ENCODE measurements around the gene SYNPR. TPM values are rescaled to one million over a fixed set of nuclear protein-coding genes. Genes with fewer than 3 reads are reported as not detected.

SYNPR gene
- total and polyA plus RNA-seq, 2 donors from 2014 or later = not detected

DNA sequence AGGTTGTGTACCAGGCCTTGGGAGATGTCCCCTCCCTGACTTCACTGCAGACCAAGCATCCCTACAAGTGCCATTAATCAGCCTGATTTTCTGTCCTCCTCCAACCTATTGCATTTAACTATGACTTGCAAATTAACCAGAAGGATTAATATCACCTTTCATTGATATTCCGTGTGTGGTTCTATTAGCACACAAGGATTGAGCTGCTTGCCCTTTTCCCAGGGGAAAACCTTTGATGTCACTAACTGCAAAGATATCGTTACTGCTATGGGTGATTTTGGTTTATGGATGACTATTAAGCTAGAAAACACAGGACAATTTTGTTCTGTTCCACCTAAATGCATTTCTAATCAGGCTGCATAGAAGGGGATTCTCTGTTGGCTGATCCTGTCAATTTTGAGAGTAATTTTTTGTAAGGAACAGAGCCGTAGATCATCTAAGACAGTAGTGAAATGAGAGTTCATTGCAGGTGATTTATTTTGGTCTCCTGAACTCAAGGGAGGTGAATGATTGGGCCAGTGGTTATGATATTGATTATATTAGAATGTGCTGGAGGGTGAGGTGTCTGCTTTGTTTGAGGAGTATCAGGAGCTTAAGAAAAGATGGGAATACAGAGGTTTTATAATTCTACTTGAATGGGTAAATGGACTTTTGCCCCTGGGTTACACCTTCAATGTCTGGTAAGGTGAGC is 196.9 kb downstream of the SYNPR start:
- TF ChIP-seq, protein P1, sequence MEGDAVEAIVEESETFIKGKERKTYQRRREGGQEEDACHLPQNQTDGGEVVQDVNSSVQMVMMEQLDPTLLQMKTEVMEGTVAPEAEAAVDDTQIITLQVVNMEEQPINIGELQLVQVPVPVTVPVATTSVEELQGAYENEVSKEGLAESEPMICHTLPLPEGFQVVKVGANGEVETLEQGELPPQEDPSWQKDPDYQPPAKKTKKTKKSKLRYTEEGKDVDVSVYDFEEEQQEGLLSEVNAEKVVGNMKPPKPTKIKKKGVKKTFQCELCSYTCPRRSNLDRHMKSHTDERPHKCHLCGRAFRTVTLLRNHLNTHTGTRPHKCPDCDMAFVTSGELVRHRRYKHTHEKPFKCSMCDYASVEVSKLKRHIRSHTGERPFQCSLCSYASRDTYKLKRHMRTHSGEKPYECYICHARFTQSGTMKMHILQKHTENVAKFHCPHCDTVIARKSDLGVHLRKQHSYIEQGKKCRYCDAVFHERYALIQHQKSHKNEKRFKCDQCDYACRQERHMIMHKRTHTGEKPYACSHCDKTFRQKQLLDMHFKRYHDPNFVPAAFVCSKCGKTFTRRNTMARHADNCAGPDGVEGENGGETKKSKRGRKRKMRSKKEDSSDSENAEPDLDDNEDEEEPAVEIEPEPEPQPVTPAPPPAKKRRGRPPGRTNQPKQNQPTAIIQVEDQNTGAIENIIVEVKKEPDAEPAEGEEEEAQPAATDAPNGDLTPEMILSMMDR (IDR thresholded peaks at IDR 0.05; ENCODE audit: borderline replicate concordance, extremely low read depth, insufficient read depth) = no peak
- H3K4me1 ChIP-seq (ENCODE audit: control insufficient read depth in 2 of 3, insufficient read depth in 2 of 3, low read depth in 1 of 3, low read length in 3 of 3) = no peaks in the 10 kb centered on the region
- no peak for FAIRE-seq
- H3K36me3 ChIP-seq (ENCODE audit: control insufficient read depth in 2 of 3, insufficient read depth in 3 of 3, low read length in 3 of 3) = no peaks in the 10 kb centered on the region
- no peak overlapping the region for H3K4me3 ChIP-seq (ENCODE audit: low read length in 3 of 3)
- H3K9ac ChIP-seq (ENCODE audit: low read length in 3 of 3) = no peak overlapping the region
- H3K27me3 ChIP-seq (ENCODE audit: control insufficient read depth, insufficient read depth, low read length) = no peaks in the 10 kb centered on the region
- DNase-seq = no peak
- H3K9me3 ChIP-seq (ENCODE audit: control insufficient read depth in 2 of 3, insufficient read depth in 1 of 3, low read length in 3 of 3) = no peaks in the 10 kb centered on the region
- intact Hi-C loops (cut with DNase I) = no loop called here
- no peak overlapping the region for H3K27ac ChIP-seq (ENCODE audit: low read depth in 2 of 2, low read length in 2 of 2)

DNA sequence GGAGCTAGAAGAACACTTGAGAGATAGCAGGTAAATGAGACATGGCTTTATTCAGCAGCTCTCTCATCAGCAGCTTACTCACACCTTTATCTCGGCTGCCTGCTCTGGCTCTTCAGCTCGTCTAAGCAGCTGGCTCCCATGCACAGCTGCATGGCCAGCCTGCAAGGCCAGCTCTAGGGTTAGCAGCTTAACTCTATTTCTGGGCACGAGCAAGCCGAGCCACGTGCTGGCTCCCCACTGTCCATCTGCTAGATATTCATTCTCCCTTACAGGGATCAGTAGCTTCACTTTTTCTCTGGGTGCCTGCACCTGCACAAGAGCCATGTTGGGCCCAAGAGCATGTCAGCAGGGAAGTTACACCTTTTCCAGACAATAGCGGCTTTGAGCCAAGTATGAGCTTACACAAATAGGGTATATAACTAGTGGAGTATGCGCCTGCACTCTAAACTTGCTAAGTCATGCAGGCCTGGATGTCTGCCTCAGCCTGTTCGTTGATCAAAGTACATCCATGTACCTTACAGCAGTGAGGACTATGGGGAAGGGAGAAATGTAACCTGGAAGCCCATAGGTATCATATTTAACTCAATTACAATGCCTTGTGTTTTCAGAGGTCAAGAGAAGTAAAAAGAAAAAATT is 199.5 kb downstream of the SYNPR start:
- H3K9ac ChIP-seq (ENCODE audit: low read length in 3 of 3) = no peak overlapping the region
- no peaks in the 10 kb centered on the region for H3K4me1 ChIP-seq (ENCODE audit: control insufficient read depth in 2 of 3, insufficient read depth in 2 of 3, low read depth in 1 of 3, low read length in 3 of 3)
- H3K27ac ChIP-seq (ENCODE audit: low read depth in 2 of 2, low read length in 2 of 2) = no peak overlapping the region
- no peak for FAIRE-seq
- H3K36me3 ChIP-seq (ENCODE audit: control insufficient read depth in 2 of 3, insufficient read depth in 3 of 3, low read length in 3 of 3) = no peaks in the 10 kb centered on the region
- DNase-seq = no peak
- no peaks in the 10 kb centered on the region for H3K27me3 ChIP-seq (ENCODE audit: control insufficient read depth, insufficient read depth, low read length)
- no peaks in the 10 kb centered on the region for H3K9me3 ChIP-seq (ENCODE audit: control insufficient read depth in 2 of 3, insufficient read depth in 1 of 3, low read length in 3 of 3)
- no peak overlapping the region for H3K4me3 ChIP-seq (ENCODE audit: low read length in 3 of 3)
- TF ChIP-seq, protein P1 (IDR thresholded peaks at IDR 0.05; ENCODE audit: borderline replicate concordance, extremely low read depth, insufficient read depth) = no peak
- intact Hi-C loops (cut with DNase I) = no loop called here

DNA sequence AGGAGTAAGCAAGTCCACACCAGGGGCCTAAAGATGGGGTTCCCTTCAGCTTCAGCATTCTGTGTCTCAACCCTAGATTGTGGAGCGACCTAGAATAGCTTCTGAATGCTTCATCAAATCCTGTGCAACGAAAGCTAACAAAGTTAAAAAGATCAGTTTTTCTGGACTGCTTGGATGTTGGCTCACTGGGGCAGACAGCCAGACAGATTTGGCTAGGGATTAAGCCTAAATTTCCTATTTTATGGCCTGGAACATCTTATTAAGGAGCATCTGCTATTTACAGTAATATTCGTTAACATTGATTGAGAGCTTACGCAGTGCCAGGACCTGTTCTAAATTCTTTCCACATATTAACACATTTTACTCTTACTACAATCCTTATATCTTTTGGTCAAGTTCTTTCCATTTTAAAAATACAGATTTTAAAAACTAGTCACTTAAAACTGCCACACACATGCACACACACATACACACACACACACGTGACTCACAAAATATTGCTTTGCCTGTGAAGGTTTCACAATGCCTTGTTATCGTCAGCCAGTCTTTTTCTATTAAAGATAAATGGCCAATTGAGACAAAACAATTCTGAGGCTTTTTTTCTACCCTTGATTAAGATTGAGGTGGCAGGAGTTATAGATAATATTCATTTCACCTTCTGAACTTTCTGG is 201.0 kb downstream of the SYNPR start:
- Histone ChIP-seq H3K27ac (ENCODE audit: low read depth in 2 of 2, low read length in 2 of 2) (no peak overlapping the region), H3K9ac (ENCODE audit: low read length in 3 of 3) (no peak overlapping the region), H3K9me3 (ENCODE audit: control insufficient read depth in 2 of 3, insufficient read depth in 1 of 3, low read length in 3 of 3) (no peaks in the 10 kb centered on the region), H3K27me3 (ENCODE audit: control insufficient read depth, insufficient read depth, low read length) (no peaks in the 10 kb centered on the region), H3K4me3 (ENCODE audit: low read length in 3 of 3) (no peak overlapping the region), H3K36me3 (ENCODE audit: control insufficient read depth in 2 of 3, insufficient read depth in 3 of 3, low read length in 3 of 3) (no peaks in the 10 kb centered on the region), H3K4me1 (ENCODE audit: control insufficient read depth in 2 of 3, insufficient read depth in 2 of 3, low read depth in 1 of 3, low read length in 3 of 3) (no peaks in the 10 kb centered on the region)
- DNase-seq (peak in 2 of 5 donors; percentile 5 to 29), FAIRE-seq (no peak)
- TF ChIP-seq, protein P1 (IDR thresholded peaks at IDR 0.05; ENCODE audit: borderline replicate concordance, extremely low read depth, insufficient read depth) = no peak
- intact Hi-C loops (cut with DNase I) = no loop called here

Data from kidney (tissue), 14 donors.